MM.1S (cell line): Measurements from ENCODE around the gene ITGA7.

Experiments
- DNase-seq: peaks from one replicate; pipeline ENCODE4 v3.0.0-alpha.2; 2015
- H2AFZ ChIP-seq: fragments of 300-600 bp; sonication (generic); 2 replicates; pipeline ENCODE4 v1.6.0; 2016; ENCODE audit warnings: antibody characterized with exemption, low read length
- H3F3A ChIP-seq: fragments of 300-600 bp; sonication (generic); 2 replicates; pipeline ENCODE4 v1.6.1; 2016; ENCODE audit warnings: mild to moderate bottlenecking, antibody characterized with exemption, low read length, moderate library complexity, mixed read lengths; ENCODE audit not compliant: insufficient read depth
- H3K27ac ChIP-seq: fragments of 300-600 bp; sonication (generic); 2 replicates; pipeline ENCODE4 v1.5.1; 2016; ENCODE audit warnings: mild to moderate bottlenecking, low read length
- H3K27me3 ChIP-seq: fragments of 300-600 bp; sonication (generic); replicated peaks from 2 replicates; pipeline ENCODE4 v1.6.0; 2016; ENCODE audit warnings: low read length; ENCODE audit not compliant: insufficient read depth
- H3K36me3 ChIP-seq: fragments of 300-600 bp; sonication (generic); replicated peaks from 2 replicates; pipeline ENCODE4 v1.6.1; 2016; ENCODE audit warnings: mild to moderate bottlenecking, low read length, mixed read lengths; ENCODE audit not compliant: insufficient read depth
- H3K4me1 ChIP-seq: fragments of 300-600 bp; sonication (generic); 2 replicates; pipeline ENCODE4 v1.6.1; 2016; ENCODE audit warnings: low read length, mixed read lengths
- H3K4me2 ChIP-seq: fragments of 300-600 bp; sonication (generic); 2 replicates; pipeline ENCODE4 v1.6.0; 2016; ENCODE audit warnings: low read depth, low read length
- H3K4me3 ChIP-seq: fragments of 300-600 bp; sonication (generic); 2 replicates; pipeline ENCODE4 v1.5.1; 2016; ENCODE audit warnings: low read length, mixed read lengths
- H3K79me2 ChIP-seq: fragments of 300-600 bp; sonication (generic); 2 replicates; pipeline ENCODE4 v1.6.1; 2016; ENCODE audit warnings: mixed run types, low read length, mixed read lengths
- H3K9ac ChIP-seq: fragments of 300-600 bp; sonication (generic); 2 replicates; pipeline ENCODE4 v1.6.1; 2016; ENCODE audit warnings: low read length, mixed read lengths
- H3K9me2 ChIP-seq: fragments of 300-600 bp; sonication (generic); replicated peaks from 2 replicates; pipeline ENCODE4 v1.6.1; 2016; ENCODE audit warnings: mild to moderate bottlenecking, low read length, mixed read lengths; ENCODE audit not compliant: insufficient read depth
- H3K9me3 ChIP-seq: fragments of 300-600 bp; sonication (generic); replicated peaks from 2 replicates; pipeline ENCODE4 v1.6.1; 2016; ENCODE audit warnings: mild to moderate bottlenecking, low read length, mixed read lengths; ENCODE audit not compliant: insufficient read depth
- H4K20me1 ChIP-seq: fragments of 300-600 bp; sonication (generic); 2 replicates; pipeline ENCODE4 v1.6.1; 2016; ENCODE audit warnings: mild to moderate bottlenecking, low read length, moderate library complexity, mixed read lengths; ENCODE audit not compliant: insufficient read depth
- CTCF ChIP-seq: fragments of 300-600 bp; sonication (generic); IDR thresholded peaks from 2 replicates; pipeline ENCODE4 v1.5.1; 2016; ENCODE audit warnings: antibody characterized with exemption, low read length, mixed read lengths
- EZH2 ChIP-seq: fragments of 300-600 bp; sonication (generic); optimal IDR thresholded peaks from 2 replicates; pipeline ENCODE3; 2017; ENCODE audit warnings: low read depth, mild to moderate bottlenecking, antibody characterized with exemption, low read length, mixed read lengths
- EZH2phosphoT487 ChIP-seq: fragments of 300-600 bp; sonication (generic); IDR thresholded peaks from 2 replicates; pipeline ENCODE4 v1.6.1; 2018; ENCODE audit warnings: antibody characterized with exemption, low read length

Gene ITGA7

GRCh38 chr12:55679691-55680090 lies 28.0 kb downstream of the ITGA7 start:
- Histone ChIP-seq H3K4me3 (no peak overlapping the region), H3K27ac (no peak overlapping the region), H3K9me3 (no peaks in the 10 kb centered on the region), H3K27me3 (peaks cover 5% of the 10 kb centered on the region; the same call in 1 of the 2 replicates), H4K20me1 (no peaks in the 10 kb centered on the region), H3K4me1 (no peaks in the 10 kb centered on the region), H3K79me2 (no peaks in the 10 kb centered on the region), H3K9ac (no peak overlapping the region), H3K36me3 (no peaks in the 10 kb centered on the region), H3F3A (no peaks in the 10 kb centered on the region), H3K9me2 (no peaks in the 10 kb centered on the region), H3K4me2 (no peak overlapping the region), H2AFZ (no peak overlapping the region)
- DNase-seq, result no peak
- no peak for TF ChIP-seq EZH2phosphoT487
- no peak for TF ChIP-seq EZH2
- TF ChIP-seq CTCF, result no peak

- H3K4me2 ChIP-seq, result no peak overlapping the region
- TF ChIP-seq EZH2 (no peak), CTCF (no peak)
- no peak for DNase-seq
Measured at GRCh38 chr12:55676707-55677106, 31.0 kb downstream of the ITGA7 start.

GRCh38 chr12:55675666-55676065 lies 32.0 kb downstream of the ITGA7 start:
- Histone ChIP-seq H3K4me1 (no peaks in the 10 kb centered on the region), H3K4me2 (no peak overlapping the region), H3K79me2 (no peaks in the 10 kb centered on the region), H3K9me3 (no peaks in the 10 kb centered on the region), H4K20me1 (no peaks in the 10 kb centered on the region), H3K36me3 (no peaks in the 10 kb centered on the region), H3K4me3 (no peak overlapping the region), H3K27ac (no peak overlapping the region), H3F3A (no peaks in the 10 kb centered on the region), H3K27me3 (no peaks in the 10 kb centered on the region; the same call in 1 of the 2 replicates), H3K9me2 (no peaks in the 10 kb centered on the region), H3K9ac (no peak overlapping the region), H2AFZ (no peak overlapping the region)
- no peak for DNase-seq
- TF ChIP-seq EZH2 (no peak), EZH2phosphoT487 (no peak), CTCF (no peak)

More at GRCh38 chr12:55676707-55677106, 31.0 kb downstream of the ITGA7 start:
- no peaks in the 10 kb centered on the region for H3K9me2 ChIP-seq
- no peak overlapping the region for H3K9ac ChIP-seq
- H2AFZ ChIP-seq, result no peak overlapping the region
- no peaks in the 10 kb centered on the region for H3K36me3 ChIP-seq
- H3K4me3 ChIP-seq, result no peak overlapping the region
- no peaks in the 10 kb centered on the region; the same call in 1 of the 2 replicates for H3K27me3 ChIP-seq
- no peaks in the 10 kb centered on the region for H3K4me1 ChIP-seq
- H4K20me1 ChIP-seq, result no peaks in the 10 kb centered on the region
- H3K9me3 ChIP-seq, result no peaks in the 10 kb centered on the region
- H3K79me2 ChIP-seq, result no peaks in the 10 kb centered on the region
- H3F3A ChIP-seq, result no peaks in the 10 kb centered on the region
- no peak overlapping the region for H3K27ac ChIP-seq
